A673 (cell line): ENCODE measurements around the gene TMEM39A. TPM values are rescaled to one million over a fixed set of nuclear protein-coding genes. Genes with fewer than 3 reads are reported as not detected.

Experiments used
- BruUV-seq: library from RNA; stranded (reverse); fragments of 400-500 nt; replicated peaks from 2 replicates; lab custom pipeline; 2021; lab: Mats Ljungman, UMichigan
- CTCF ChIA-PET: fragments of 300-600 bp; sonication (Branson Sonifier 250); formaldehyde crosslinking; loops from one replicate; lab custom pipeline; 2022; ENCODE audit warnings: antibody characterized with exemption; lab: Charles Lee
- POLR2A ChIA-PET: fragments of 300-600 bp; sonication (Branson Sonifier 250); formaldehyde crosslinking; loops from one replicate; lab custom pipeline; 2022; ENCODE audit warnings: antibody characterized with exemption; ENCODE audit not compliant: low non-redundant PET; lab: Charles Lee
- DNase-seq: peaks from one replicate; pipeline ENCODE4 v3.0.0-alpha.2; 2015; ENCODE audit warnings: low spot score
- H3K27ac ChIP-seq: fragments of 200-600 bp; sonication (generic); 2 replicates; pipeline ENCODE4 v1.5.1; 2016; ENCODE audit warnings: mixed run types, low read depth, mild to moderate bottlenecking, mixed read lengths, antibody characterized with exemption, low read length; ENCODE audit not compliant: poor library complexity, severe bottlenecking
- H3K27me3 ChIP-seq: fragments of 200-600 bp; sonication (generic); replicated peaks from 2 replicates; pipeline ENCODE4 v1.6.1; 2017; ENCODE audit warnings: mixed run types, low read depth, mild to moderate bottlenecking, mixed read lengths, antibody characterized with exemption, low read length; ENCODE audit not compliant: insufficient read depth, poor library complexity
- H3K36me3 ChIP-seq: fragments of 200-600 bp; sonication (generic); 2 replicates; pipeline ENCODE4 v1.6.1; 2016; ENCODE audit warnings: mixed run types, mild to moderate bottlenecking, mixed read lengths, antibody characterized with exemption, low read length; ENCODE audit not compliant: insufficient read depth, poor library complexity, severe bottlenecking
- H3K4me1 ChIP-seq: fragments of 200-600 bp; sonication (generic); 2 replicates; pipeline ENCODE4 v1.6.1; 2017; ENCODE audit warnings: mixed run types, mild to moderate bottlenecking, mixed read lengths, antibody characterized with exemption, low read length; ENCODE audit not compliant: insufficient read depth, poor library complexity, severe bottlenecking
- H3K4me3 ChIP-seq: fragments of 200-600 bp; sonication (generic); 2 replicates; pipeline ENCODE4 v1.5.1; 2016; ENCODE audit warnings: low read depth, mixed run types, mild to moderate bottlenecking, mixed read lengths, low read length; ENCODE audit not compliant: poor library complexity, severe bottlenecking
- H3K9me3 ChIP-seq: fragments of 200-600 bp; sonication (generic); 2 replicates; pipeline ENCODE4 v1.6.1; 2016; ENCODE audit warnings: mixed run types, low read depth, mild to moderate bottlenecking, mixed read lengths, antibody characterized with exemption, low read length; ENCODE audit not compliant: poor library complexity, severe bottlenecking
- CTCF ChIP-seq: fragments of 300-800, 200-600 bp; sonication (generic); conservative IDR thresholded peaks from 2 replicates; pipeline ENCODE4 v1.5.1; 2017; ENCODE audit warnings: low read depth, mild to moderate bottlenecking, antibody characterized with exemption, low read length, moderate library complexity, mixed read lengths
- EZH2 ChIP-seq: fragments of 200-600 bp; sonication (generic); IDR thresholded peaks from 2 replicates; pipeline ENCODE4 v1.6.1; 2017; ENCODE audit warnings: borderline replicate concordance, low read depth, mild to moderate bottlenecking, mixed read lengths, antibody characterized with exemption, low read length; ENCODE audit not compliant: poor library complexity, severe bottlenecking
- intact Hi-C: fragments of 100-400 bp; cut with micrococcal nuclease; formaldehyde crosslinking; loops from one replicate; pipeline ENCODE4 v1.10.0; 2022; ENCODE audit not compliant: unreplicated experiment
- total RNA-seq: library from RNA; stranded (reverse); gene quantifications from 2 replicates; pipeline ENCODE4 v1.2.3, GENCODE V29; 2021

TMEM39A gene
- total RNA-seq, 1 experiment from 2014 or later, result 37.0 TPM

- ChIA-PET POLR2A (interaction anchor here (0.6 kb wide), 1 partner anchor 257 kb away, joined by 3 read pairs; the partner anchor contains the start of gene COX17), CTCF (interaction anchor here (1.0 kb wide), 1 partner anchor 65 kb away, joined by 3 read pairs; no protein-coding TSS in a partner anchor)
- H3K27ac ChIP-seq, result no peak overlapping the region
- BruUV-seq, result no TSS peak
- no peak overlapping the region for H3K4me3 ChIP-seq
- H3K9me3 ChIP-seq, result peaks cover 6% of the 10 kb centered on the region
- no peak for TF ChIP-seq EZH2
- peak; percentile 51 for TF ChIP-seq CTCF
- intact Hi-C loops, result no loop called here
- peaks cover 7% of the 10 kb centered on the region for H3K27me3 ChIP-seq
- no peaks in the 10 kb centered on the region for H3K36me3 ChIP-seq
- DNase-seq, result peak; percentile 23
- no peaks in the 10 kb centered on the region for H3K4me1 ChIP-seq
Measured at GRCh38 chr3:119420196-119420595, 43.2 kb downstream of the TMEM39A start.

- TF ChIP-seq EZH2 (no peak), CTCF (no peak)
- no peak overlapping the region for H3K27ac ChIP-seq
- no peaks in the 10 kb centered on the region for H3K9me3 ChIP-seq
- POLR2A ChIA-PET, result no interaction called here
- H3K36me3 ChIP-seq, result no peaks in the 10 kb centered on the region
- intact Hi-C loops, result no loop called here
- no peak for DNase-seq
- CTCF ChIA-PET, result no interaction called here
- BruUV-seq, result no TSS peak
- no peak overlapping the region for H3K4me3 ChIP-seq
- no peaks in the 10 kb centered on the region for H3K4me1 ChIP-seq
- H3K27me3 ChIP-seq, result peaks cover 7% of the 10 kb centered on the region
Measured at GRCh38 chr3:119418641-119419040, 44.8 kb downstream of the TMEM39A start.

GRCh38 chr3:119417771-119418512, 45.5 kb downstream of the TMEM39A start:
- ChIA-PET CTCF (no interaction called here), POLR2A (no interaction called here)
- Histone ChIP-seq H3K9me3 (no peaks in the 10 kb centered on the region), H3K36me3 (no peaks in the 10 kb centered on the region), H3K27me3 (peaks cover 7% of the 10 kb centered on the region), H3K27ac (no peak overlapping the region), H3K4me3 (no peak overlapping the region), H3K4me1 (no peaks in the 10 kb centered on the region)
- TF ChIP-seq EZH2 (no peak), CTCF (no peak)
- intact Hi-C loops, result no loop called here
- no peak for DNase-seq
- BruUV-seq, result no TSS peak
